WERI-Rb-1 (cell line): ENCODE measurements around the gene SMARCAL1.

Source experiments
- DNase-seq: peaks from one replicate; pipeline ENCODE4 v3.0.0-alpha.2; 2020
- H3K27ac ChIP-seq: fragments of 250-450 bp; sonication (Bioruptor Pico); 2 replicates; pipeline ENCODE4 v1.5.1; 2020; ENCODE audit warnings: mild to moderate bottlenecking, moderate library complexity
- H3K27me3 ChIP-seq: fragments of 250-450 bp; sonication (Bioruptor Pico); 2 replicates; pipeline ENCODE4 v1.5.1; 2021; ENCODE audit warnings: mild to moderate bottlenecking, low read depth, moderate library complexity; ENCODE audit not compliant: insufficient read depth, severe bottlenecking
- H3K36me3 ChIP-seq: fragments of 250-450 bp; sonication (Bioruptor Pico); 2 replicates; pipeline ENCODE4 v1.5.1; 2020; ENCODE audit warnings: mild to moderate bottlenecking, moderate library complexity
- H3K4me3 ChIP-seq: 2 replicates; pipeline ENCODE4 v1.5.1; 2011; ENCODE audit warnings: low read depth, mild to moderate bottlenecking, control low read depth, low read length
- H3K9me3 ChIP-seq: fragments of 250-450 bp; sonication (Bioruptor Pico); 2 replicates; pipeline ENCODE4 v1.5.1; 2021; ENCODE audit warnings: mild to moderate bottlenecking, moderate library complexity; ENCODE audit not compliant: severe bottlenecking
- CTCF ChIP-seq: IDR thresholded peaks from 2 replicates; pipeline ENCODE4 v1.5.1; 2011; ENCODE audit warnings: low read depth, mild to moderate bottlenecking, control low read depth, inconsistent platforms, low read length

Gene SMARCAL1

GRCh38 chr2:216369821-216370220 lies 42.5 kb upstream of the SMARCAL1 start:
- peaks cover 22% of the 10 kb centered on the region for H3K27me3 ChIP-seq
- H3K9me3 ChIP-seq = no peaks in the 10 kb centered on the region
- no peak for TF ChIP-seq CTCF
- no peak overlapping the region for H3K4me3 ChIP-seq
- no peaks in the 10 kb centered on the region for H3K36me3 ChIP-seq
- no peak for DNase-seq
- no peak overlapping the region for H3K27ac ChIP-seq

- Histone ChIP-seq H3K27ac (no peak overlapping the region), H3K27me3 (peaks cover 22% of the 10 kb centered on the region), H3K4me3 (peak overlapping the region; percentile 54), H3K9me3 (no peaks in the 10 kb centered on the region), H3K36me3 (no peaks in the 10 kb centered on the region)
- DNase-seq = peak; percentile 15
- TF ChIP-seq CTCF = no peak
Observed at GRCh38 chr2:216370961-216371712, 41.1 kb upstream of the SMARCAL1 start.

- H3K9me3 ChIP-seq = no peaks in the 10 kb centered on the region
- H3K27ac ChIP-seq = no peak within 1 kb of the TSS
- DNase-seq = peak; percentile 52
- no peak for TF ChIP-seq CTCF
- peaks cover 22% of the 10 kb centered on the region for H3K27me3 ChIP-seq
- no peaks in the 10 kb centered on the region for H3K36me3 ChIP-seq
- H3K4me3 ChIP-seq = peak within 1 kb of the TSS; percentile 54
Observed at GRCh38 chr2:216371721-216372702, 40.3 kb upstream of the SMARCAL1 start, which contains the start of gene MARCHF4. Gene MARCHF4, minus strand, starts transcription at chr2:216372483. Its CDS starts 2,223 bp downstream, at chr2:216370260.

- no peak for TF ChIP-seq CTCF
- Histone ChIP-seq H3K4me3 (peak overlapping the region; percentile 54), H3K36me3 (no peaks in the 10 kb centered on the region), H3K27me3 (peaks cover 22% of the 10 kb centered on the region), H3K27ac (no peak overlapping the region), H3K9me3 (no peaks in the 10 kb centered on the region)
- no peak for DNase-seq
Observed at GRCh38 chr2:216372761-216373291, 39.5 kb upstream of the SMARCAL1 start.

- DNase-seq = no peak
- Histone ChIP-seq H3K36me3 (no peaks in the 10 kb centered on the region), H3K27ac (no peak overlapping the region), H3K27me3 (peaks cover 22% of the 10 kb centered on the region), H3K4me3 (no peak overlapping the region), H3K9me3 (no peaks in the 10 kb centered on the region)
- TF ChIP-seq CTCF = no peak
Observed at GRCh38 chr2:216373896-216374295, 38.4 kb upstream of the SMARCAL1 start.
